Measurements from ENCODE around the gene QRFP.

Gene QRFP

DNA sequence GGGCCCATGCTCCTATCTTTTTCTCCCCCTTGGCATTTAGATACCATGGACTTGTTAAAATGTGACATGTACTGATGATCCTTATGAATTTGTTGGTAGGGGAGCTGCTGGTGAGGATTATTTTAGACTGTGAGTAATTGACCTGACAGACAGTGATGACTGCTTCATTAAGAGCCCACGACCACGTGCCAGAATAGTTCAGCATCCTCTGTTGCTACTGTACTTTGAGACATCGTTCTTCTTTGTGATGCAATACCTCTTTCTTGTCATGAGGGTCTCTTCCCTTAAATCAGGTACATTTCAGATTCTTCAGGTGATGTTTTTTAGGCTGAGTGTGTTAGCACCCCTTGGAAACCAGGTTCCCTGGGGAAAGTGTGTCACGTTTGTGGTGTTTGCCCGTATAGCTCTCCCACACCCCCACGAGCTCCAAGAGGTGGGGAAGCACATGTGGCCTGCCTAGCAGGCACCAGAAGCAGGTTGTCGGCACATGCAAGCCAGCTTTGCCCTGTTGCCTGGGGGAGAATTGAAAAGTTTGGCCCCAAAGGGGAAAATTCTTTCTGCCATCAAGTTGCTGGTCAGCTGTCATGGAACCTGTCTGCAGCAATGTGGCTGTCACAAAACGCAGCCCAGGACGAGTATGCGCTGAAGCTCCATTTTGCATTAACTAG is 25.1 kb downstream of the QRFP start:
- Histone ChIP-seq H2BK12ac (ENCODE audit: low read length) (no peak overlapping the region), H3K23ac (ENCODE audit: low read depth, low read length, poor library complexity) (no peak overlapping the region), H3K27me3 (ENCODE audit: control insufficient read depth in 3 of 3, insufficient read depth in 3 of 3, low read depth in 1 of 3, low read length in 3 of 3) (no peaks in the 10 kb centered on the region), H3K4me3 (ENCODE audit: low read length in 2 of 2) (no peak overlapping the region), H3K4me1 (ENCODE audit: control insufficient read depth in 2 of 2, insufficient read depth in 1 of 2, low read depth in 1 of 2, low read length in 2 of 2) (peaks cover 0 to 1% of the 10 kb centered on the region in 2 donors), H3K9me3 (replicated peaks in 1 of 2; ENCODE audit: control insufficient read depth in 2 of 2, insufficient read depth in 1 of 2, low read depth in 1 of 2, low read length in 2 of 2) (no peaks in the 10 kb centered on the region), H3K4ac (ENCODE audit: low read length) (no peak overlapping the region), H3K27ac (replicated peaks; ENCODE audit: low read length) (no peak overlapping the region), H2AFZ (ENCODE audit: low read length) (no peak overlapping the region), H4K91ac (ENCODE audit: low read depth, low read length, poor library complexity) (no peak overlapping the region), H3K9ac (ENCODE audit: low read depth, low read length, poor library complexity) (no peak overlapping the region), H3K14ac (ENCODE audit: low read length) (no peak overlapping the region), H2BK5ac (ENCODE audit: low read length) (no peak overlapping the region), H3K79me1 (ENCODE audit: low read depth, low read length) (no peaks in the 10 kb centered on the region), H2BK15ac (ENCODE audit: low read length) (no peak overlapping the region), H4K8ac (ENCODE audit: low read depth, low read length) (no peak overlapping the region), H3K18ac (ENCODE audit: low read length) (no peak overlapping the region), H2AK5ac (ENCODE audit: low read depth, low read length) (no peak overlapping the region), H2BK120ac (ENCODE audit: low read depth, low read length) (no peak overlapping the region), H3K4me2 (ENCODE audit: insufficient read depth, low read length, poor library complexity, severe bottlenecking) (no peak overlapping the region), H3K36me3 (replicated peaks in 1 of 2; ENCODE audit: control insufficient read depth in 2 of 2, insufficient read depth in 2 of 2, low read length in 2 of 2) (peaks cover 47 to 95% of the 10 kb centered on the region in 2 donors)
- DNase-seq (ENCODE audit: low spot score): no peak
- no CpG with 5 or more reads among the region's 10 CpGs for WGBS, 2 donors (ENCODE audit: extremely low coverage in 2 of 2, insufficient read length in 2 of 2, insufficient replicate concordance in 1 of 2)

DNA sequence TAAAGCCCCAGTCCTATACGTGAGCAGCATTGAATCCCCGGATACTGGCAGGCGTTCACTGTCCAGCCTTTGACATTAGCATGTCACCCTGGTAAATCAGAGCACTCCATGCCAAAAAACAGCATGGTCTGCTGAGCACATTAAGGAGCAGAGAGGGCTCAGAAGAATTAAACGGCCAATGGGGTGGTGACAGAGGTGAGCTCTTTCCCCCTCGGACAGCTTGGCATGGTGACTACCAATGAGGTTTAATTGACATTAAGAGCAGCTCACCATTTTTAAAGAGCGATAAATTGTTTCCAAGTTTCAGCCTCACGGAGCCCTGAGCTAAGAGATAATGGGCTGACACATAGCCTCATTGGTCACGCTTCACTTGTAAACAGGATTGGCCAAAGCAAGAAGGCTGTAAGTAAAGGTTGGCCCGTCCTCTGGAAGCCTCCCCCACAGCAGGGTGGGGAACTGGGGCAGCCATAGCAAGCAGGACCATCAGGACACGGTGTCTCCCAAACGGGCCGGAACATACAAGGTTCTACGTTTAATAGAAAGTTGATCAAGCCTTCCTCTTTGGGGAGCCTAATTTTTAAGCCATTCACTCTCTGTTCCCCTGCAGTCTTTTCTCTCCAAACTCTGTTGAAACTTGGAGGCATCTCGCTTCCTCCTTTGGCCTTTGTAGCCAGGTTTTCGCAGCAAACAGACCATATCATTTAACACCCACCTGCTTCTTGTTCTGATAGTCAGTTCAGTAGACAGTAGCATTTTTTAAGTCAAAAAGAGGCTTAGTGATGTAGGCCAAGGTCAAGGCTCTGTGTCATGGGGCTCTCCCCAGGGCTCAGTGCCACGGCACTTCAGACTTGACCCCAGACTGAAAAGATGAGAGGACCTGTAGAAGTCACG is 25.9 kb downstream of the QRFP start:
- peaks cover 0 to 1% of the 10 kb centered on the region in 2 donors for H3K4me1 ChIP-seq (ENCODE audit: control insufficient read depth in 2 of 2, insufficient read depth in 1 of 2, low read depth in 1 of 2, low read length in 2 of 2)
- H3K27ac ChIP-seq (replicated peaks; ENCODE audit: low read length): no peak overlapping the region
- no CpG with 5 or more reads among the region's 17 CpGs for whole genome bisulfite sequencing, 2 donors (ENCODE audit: extremely low coverage in 2 of 2, insufficient read length in 2 of 2, insufficient replicate concordance in 1 of 2)
- H3K27me3 ChIP-seq (ENCODE audit: control insufficient read depth in 3 of 3, insufficient read depth in 3 of 3, low read depth in 1 of 3, low read length in 3 of 3): no peaks in the 10 kb centered on the region
- peaks cover 47 to 89% of the 10 kb centered on the region in 2 donors for H3K36me3 ChIP-seq (replicated peaks in 1 of 2; ENCODE audit: control insufficient read depth in 2 of 2, insufficient read depth in 2 of 2, low read length in 2 of 2)
- H2BK15ac ChIP-seq (ENCODE audit: low read length): no peak overlapping the region
- no peak overlapping the region for H2BK12ac ChIP-seq (ENCODE audit: low read length)
- H2AFZ ChIP-seq (ENCODE audit: low read length): no peak overlapping the region
- no peak overlapping the region for H4K91ac ChIP-seq (ENCODE audit: low read depth, low read length, poor library complexity)
- no peak overlapping the region for H3K18ac ChIP-seq (ENCODE audit: low read length)
- H3K23ac ChIP-seq (ENCODE audit: low read depth, low read length, poor library complexity): no peak overlapping the region
- H2BK120ac ChIP-seq (ENCODE audit: low read depth, low read length): no peak overlapping the region
- H3K79me1 ChIP-seq (ENCODE audit: low read depth, low read length): no peaks in the 10 kb centered on the region
- H2BK5ac ChIP-seq (ENCODE audit: low read length): no peak overlapping the region
- no peak overlapping the region for H3K4me3 ChIP-seq (ENCODE audit: low read length in 2 of 2)
- H3K9ac ChIP-seq (ENCODE audit: low read depth, low read length, poor library complexity): no peak overlapping the region
- no peak overlapping the region for H3K4me2 ChIP-seq (ENCODE audit: insufficient read depth, low read length, poor library complexity, severe bottlenecking)
- no peak overlapping the region for H3K14ac ChIP-seq (ENCODE audit: low read length)
- H3K4ac ChIP-seq (ENCODE audit: low read length): no peak overlapping the region
- no peak overlapping the region for H2AK5ac ChIP-seq (ENCODE audit: low read depth, low read length)
- H3K9me3 ChIP-seq (replicated peaks in 1 of 2; ENCODE audit: control insufficient read depth in 2 of 2, insufficient read depth in 1 of 2, low read depth in 1 of 2, low read length in 2 of 2): no peaks in the 10 kb centered on the region
- H4K8ac ChIP-seq (ENCODE audit: low read depth, low read length): no peak overlapping the region
- no peak for DNase-seq (ENCODE audit: low spot score)

DNA sequence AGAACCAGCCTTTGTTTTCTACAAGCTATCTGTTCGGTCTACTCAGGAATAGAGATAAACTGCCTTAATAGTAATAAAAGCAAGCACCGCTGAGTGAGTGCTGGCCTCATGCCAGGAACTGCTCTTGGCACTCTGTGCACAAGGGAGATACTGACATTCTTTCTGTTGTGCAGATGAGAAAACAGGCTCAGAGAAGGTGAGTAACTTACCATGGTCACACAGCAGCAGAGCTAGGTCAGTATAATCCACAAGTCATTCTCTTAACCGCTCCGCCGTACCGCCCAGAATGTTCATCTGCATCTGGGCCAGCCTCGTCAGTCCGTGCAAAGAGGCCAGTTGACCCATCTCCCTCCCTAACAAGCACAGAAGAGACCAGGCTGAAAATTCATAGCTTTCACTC is 27.4 kb downstream of the QRFP start:
- Histone ChIP-seq H2BK120ac (ENCODE audit: low read depth, low read length) (no peak overlapping the region), H3K4ac (ENCODE audit: low read length) (no peak overlapping the region), H3K18ac (ENCODE audit: low read length) (no peak overlapping the region), H2BK12ac (ENCODE audit: low read length) (no peak overlapping the region), H3K4me1 (ENCODE audit: control insufficient read depth in 2 of 2, insufficient read depth in 1 of 2, low read depth in 1 of 2, low read length in 2 of 2) (peaks cover 0 to 1% of the 10 kb centered on the region in 2 donors), H3K14ac (ENCODE audit: low read length) (no peak overlapping the region), H2BK5ac (ENCODE audit: low read length) (no peak overlapping the region), H3K9ac (ENCODE audit: low read depth, low read length, poor library complexity) (no peak overlapping the region), H3K9me3 (replicated peaks in 1 of 2; ENCODE audit: control insufficient read depth in 2 of 2, insufficient read depth in 1 of 2, low read depth in 1 of 2, low read length in 2 of 2) (no peaks in the 10 kb centered on the region), H2BK15ac (ENCODE audit: low read length) (no peak overlapping the region), H3K4me2 (ENCODE audit: insufficient read depth, low read length, poor library complexity, severe bottlenecking) (no peak overlapping the region), H3K23ac (ENCODE audit: low read depth, low read length, poor library complexity) (no peak overlapping the region), H3K36me3 (replicated peaks in 1 of 2; ENCODE audit: control insufficient read depth in 2 of 2, insufficient read depth in 2 of 2, low read length in 2 of 2) (peaks cover 36 to 88% of the 10 kb centered on the region in 2 donors), H2AK5ac (ENCODE audit: low read depth, low read length) (no peak overlapping the region), H2AFZ (ENCODE audit: low read length) (no peak overlapping the region), H4K91ac (ENCODE audit: low read depth, low read length, poor library complexity) (no peak overlapping the region), H3K79me1 (ENCODE audit: low read depth, low read length) (no peaks in the 10 kb centered on the region), H3K27ac (replicated peaks; ENCODE audit: low read length) (no peak overlapping the region), H3K27me3 (ENCODE audit: control insufficient read depth in 3 of 3, insufficient read depth in 3 of 3, low read depth in 1 of 3, low read length in 3 of 3) (no peaks in the 10 kb centered on the region), H4K8ac (ENCODE audit: low read depth, low read length) (no peak overlapping the region), H3K4me3 (ENCODE audit: low read length in 2 of 2) (no peak overlapping the region)
- no peak for DNase-seq (ENCODE audit: low spot score)
- WGBS, 2 donors (ENCODE audit: extremely low coverage in 2 of 2, insufficient read length in 2 of 2, insufficient replicate concordance in 1 of 2): no CpG with 5 or more reads among the region's 8 CpGs

DNA sequence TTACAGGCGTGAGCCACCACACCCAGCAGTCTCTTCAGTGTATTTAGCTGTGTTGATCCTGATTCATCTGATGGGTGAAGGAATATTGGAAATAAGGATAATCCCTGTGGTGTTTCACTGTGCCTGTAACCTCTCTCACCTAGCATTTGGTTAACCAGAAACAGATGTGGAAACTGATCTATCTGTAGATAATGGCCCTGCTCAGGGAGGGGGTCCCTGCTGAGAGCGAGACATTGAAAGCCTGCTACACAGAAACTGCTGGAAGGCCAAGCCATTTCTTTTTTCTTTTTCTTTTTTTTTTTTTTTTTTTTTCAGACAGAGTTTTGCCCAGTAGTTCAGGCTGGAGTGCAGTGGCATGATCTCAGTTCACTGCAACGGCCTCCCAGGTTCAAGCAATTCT is 28.4 kb downstream of the QRFP start:
- Histone ChIP-seq H3K23ac (ENCODE audit: low read depth, low read length, poor library complexity) (no peak overlapping the region), H3K14ac (ENCODE audit: low read length) (no peak overlapping the region), H3K4me2 (ENCODE audit: insufficient read depth, low read length, poor library complexity, severe bottlenecking) (no peak overlapping the region), H2BK120ac (ENCODE audit: low read depth, low read length) (no peak overlapping the region), H3K4ac (ENCODE audit: low read length) (no peak overlapping the region), H2BK12ac (ENCODE audit: low read length) (no peak overlapping the region), H3K36me3 (replicated peaks in 1 of 2; ENCODE audit: control insufficient read depth in 2 of 2, insufficient read depth in 2 of 2, low read length in 2 of 2) (peaks cover 32 to 87% of the 10 kb centered on the region in 2 donors), H3K4me3 (ENCODE audit: low read length in 2 of 2) (no peak overlapping the region), H3K18ac (ENCODE audit: low read length) (no peak overlapping the region), H3K9me3 (replicated peaks in 1 of 2; ENCODE audit: control insufficient read depth in 2 of 2, insufficient read depth in 1 of 2, low read depth in 1 of 2, low read length in 2 of 2) (no peaks in the 10 kb centered on the region), H4K8ac (ENCODE audit: low read depth, low read length) (no peak overlapping the region), H3K79me1 (ENCODE audit: low read depth, low read length) (no peaks in the 10 kb centered on the region), H3K27ac (replicated peaks; ENCODE audit: low read length) (no peak overlapping the region), H4K91ac (ENCODE audit: low read depth, low read length, poor library complexity) (no peak overlapping the region), H2BK5ac (ENCODE audit: low read length) (no peak overlapping the region), H2AK5ac (ENCODE audit: low read depth, low read length) (no peak overlapping the region), H3K9ac (ENCODE audit: low read depth, low read length, poor library complexity) (no peak overlapping the region), H3K27me3 (ENCODE audit: control insufficient read depth in 3 of 3, insufficient read depth in 3 of 3, low read depth in 1 of 3, low read length in 3 of 3) (no peaks in the 10 kb centered on the region), H2AFZ (ENCODE audit: low read length) (no peak overlapping the region), H2BK15ac (ENCODE audit: low read length) (no peak overlapping the region), H3K4me1 (ENCODE audit: control insufficient read depth in 2 of 2, insufficient read depth in 1 of 2, low read depth in 1 of 2, low read length in 2 of 2) (peaks cover 0 to 1% of the 10 kb centered on the region in 2 donors)
- no CpG with 5 or more reads among the region's 3 CpGs for WGBS, 2 donors (ENCODE audit: extremely low coverage in 2 of 2, insufficient read length in 2 of 2, insufficient replicate concordance in 1 of 2)
- DNase-seq (ENCODE audit: low spot score): no peak
